Endothelial cell of umbilical vein (primary cell): ENCODE data around the gene CST1. TPM values are rescaled to one million over a fixed set of nuclear protein-coding genes. Genes with fewer than 3 reads are reported as not detected.

Experiments
- BruUV-seq: library from RNA; stranded (reverse); fragments of 400-500 nt; replicated peaks from 2 replicates; lab custom pipeline; 2021; lab: Mats Ljungman, UMichigan
- CTCF ChIA-PET: fragments of 300-600, 350-600 bp; sonication (Branson Sonifier 250); formaldehyde crosslinking; loops from one replicate; lab custom pipeline; 2021; ENCODE audit warnings: antibody characterized with exemption, inconsistent platforms; lab: Charles Lee
- POLR2A ChIA-PET: fragments of 300-600, 350-600 bp; sonication (Branson Sonifier 250); formaldehyde crosslinking; loops from one replicate; lab custom pipeline; 2021; ENCODE audit warnings: antibody characterized with exemption, inconsistent platforms; lab: Charles Lee
- DNase-seq: peaks from one replicate; pipeline ENCODE4 v3.0.0-alpha.2; 2011; ENCODE audit warnings: low read depth, low spot score
- FAIRE-seq: peaks from 2 replicates; lab custom pipeline; 2011; peaks lifted over from hg19 to GRCh38; lab: Jason Lieb, UNC
- H2AFZ ChIP-seq: 2 replicates; pipeline ENCODE4 v1.6.0; 2012; ENCODE audit warnings: low read depth, low read length, control low read depth, inconsistent platforms
- H3K27ac ChIP-seq: 2 replicates; pipeline ENCODE4 v1.5.1; 2011; ENCODE audit warnings: low read depth, mild to moderate bottlenecking, control low read depth, low read length, moderate library complexity; ENCODE audit not compliant: insufficient read depth
- H3K27me3 ChIP-seq, 2 experiments: 2 replicates each; pipeline versions ENCODE4 v1.6.0 to v1.6.1; 2011; ENCODE audit warnings: low read length in 2 of 2, mixed read lengths in 1 of 2; ENCODE audit not compliant: control insufficient read depth in 2 of 2, insufficient read depth in 2 of 2
- H3K36me3 ChIP-seq, 2 experiments: 2 replicates in 1 of 2; 3 replicates in 1 of 2; pipeline ENCODE4 v1.5.1; 2011; ENCODE audit warnings: low read length in 2 of 2, mild to moderate bottlenecking in 1 of 2, moderate library complexity in 1 of 2; ENCODE audit not compliant: control insufficient read depth in 2 of 2, insufficient read depth in 2 of 2; ENCODE audit errors: extremely low read depth in 1 of 2
- H3K4me1 ChIP-seq: 3 replicates; pipeline ENCODE4 v1.5.1; 2011; ENCODE audit warnings: mild to moderate bottlenecking, low read length; ENCODE audit not compliant: control insufficient read depth, insufficient read depth; ENCODE audit errors: extremely low read depth
- H3K4me2 ChIP-seq: 2 replicates; pipeline ENCODE4 v1.6.1; 2011; ENCODE audit warnings: low read length, control low read depth, mixed read lengths; ENCODE audit not compliant: insufficient read depth
- H3K4me3 ChIP-seq, 3 experiments: fragments of 200-600 bp in 1 of 3; sonication (generic), shearing (Covaris generic) in 1 of 3; replicated peaks in 1 of 3; 2 replicates each; pipeline ENCODE4 v1.5.1; 2011 to 2016; ENCODE audit warnings: control low read depth in 3 of 3, low read length in 3 of 3, mild to moderate bottlenecking in 2 of 3, inconsistent platforms in 1 of 3, low read depth in 1 of 3, moderate library complexity in 1 of 3; ENCODE audit not compliant: insufficient read depth in 1 of 3
- H3K79me2 ChIP-seq: 2 replicates; pipeline ENCODE4 v1.6.0; 2012; ENCODE audit warnings: low read length, inconsistent platforms; ENCODE audit not compliant: control insufficient read depth, insufficient read depth
- H3K9ac ChIP-seq: replicated peaks from 2 replicates; pipeline ENCODE3; 2011; ENCODE audit warnings: low read length, control low read depth; ENCODE audit not compliant: insufficient read depth; ENCODE audit errors: extremely low read depth
- H3K9me1 ChIP-seq: replicated peaks from 3 replicates; pipeline ENCODE4 v1.6.0; 2011; ENCODE audit warnings: mild to moderate bottlenecking, low read length; ENCODE audit not compliant: control insufficient read depth, insufficient read depth; ENCODE audit errors: extremely low read depth
- H3K9me3 ChIP-seq: replicated peaks from 2 replicates; pipeline ENCODE4 v1.5.1; 2012; ENCODE audit warnings: low read length, inconsistent platforms; ENCODE audit not compliant: control insufficient read depth, insufficient read depth
- H4K20me1 ChIP-seq: replicated peaks from 2 replicates; pipeline ENCODE3; 2011; ENCODE audit warnings: mild to moderate bottlenecking, low read length; ENCODE audit not compliant: control insufficient read depth, insufficient read depth; ENCODE audit errors: extremely low read depth
- EZH2 ChIP-seq: IDR thresholded peaks from 2 replicates; pipeline ENCODE4 v1.6.1; 2012; ENCODE audit warnings: borderline replicate concordance, low read depth, mild to moderate bottlenecking, moderate library complexity, low read length, inconsistent platforms; ENCODE audit not compliant: severe bottlenecking
- FOS ChIP-seq: IDR thresholded peaks from 2 replicates; pipeline ENCODE4 v1.6.1; 2011; ENCODE audit warnings: mild to moderate bottlenecking, low read length, moderate library complexity, borderline replicate concordance; ENCODE audit not compliant: insufficient read depth
- GATA2 ChIP-seq: IDR thresholded peaks from 2 replicates; pipeline ENCODE4 v1.7.0; 2011; ENCODE audit warnings: low read depth, mild to moderate bottlenecking, moderate library complexity, mixed read lengths, low read length; ENCODE audit not compliant: insufficient read length, insufficient read depth
- JUN ChIP-seq: IDR thresholded peaks from 2 replicates; pipeline ENCODE4 v1.6.1; 2011; ENCODE audit warnings: borderline replicate concordance, low read depth; ENCODE audit not compliant: insufficient read length, insufficient read depth
- MYC ChIP-seq: IDR thresholded peaks from one replicate; pipeline ENCODE4 v1.6.1; 2011; ENCODE audit warnings: mild to moderate bottlenecking, low read depth, low read length
- POLR2A ChIP-seq: IDR thresholded peaks from 2 replicates; pipeline ENCODE4 v1.6.1; 2012; ENCODE audit warnings: low read depth, mild to moderate bottlenecking, control low read depth, low read length
- POLR2AphosphoS5 ChIP-seq: IDR thresholded peaks from 2 replicates; pipeline ENCODE4 v1.6.1; 2012; ENCODE audit warnings: low read depth, mild to moderate bottlenecking, control low read depth, low read length, moderate library complexity; ENCODE audit not compliant: insufficient read depth
- dilution Hi-C: fragments of 300-500 bp; cut with MboI; formaldehyde crosslinking; loops from one replicate; pipeline ENCODE4 v1.15.0; 2019; ENCODE audit warnings: low sequenced_read_pairs; ENCODE audit not compliant: extremely low pct_ligation_motif_present
- intact Hi-C: fragments of 100-400 bp; cut with micrococcal nuclease; formaldehyde crosslinking; loops from one replicate; pipeline ENCODE4 v1.10.0; 2022
- polyA plus RNA-seq, 4 experiments: library from polyadenylated mRNA; depleted of rRNA in 3 of 4; stranded (reverse) in 3 of 4; unstranded in 1 of 4; fragments of >200 nt; gene quantifications; 2 replicates each; pipeline versions ENCODE4 v1.2.1 to v1.2.3, GENCODE V29; 2011 to 2012; ENCODE audit warnings: missing spikeins in 1 of 4
- total RNA-seq: library from RNA; stranded (reverse); gene quantifications from 2 replicates; pipeline ENCODE4 v1.2.3, GENCODE V29; 2021
- TF ChIP-seq, protein P1 (sequence below): IDR thresholded peaks from 2 replicates; pipeline ENCODE4 v1.6.1; 2011; ENCODE audit not compliant: insufficient read depth, insufficient read length
- TF ChIP-seq, protein P2 (sequence below), 2 donors: IDR thresholded peaks; 1 replicate in 1 of 2; 2 replicates in 1 of 2; pipeline ENCODE4 v1.5.1; 2011; ENCODE audit warnings: low read length in 2 of 2, mild to moderate bottlenecking in 2 of 2, moderate library complexity in 2 of 2, control low read depth in 1 of 2, inconsistent platforms in 1 of 2, low read depth in 1 of 2; ENCODE audit not compliant: insufficient read depth in 1 of 2; ENCODE audit errors: extremely low read depth in 1 of 2

The CST1 gene
- total and polyA plus RNA-seq, 2 donors (not counting 3 experiments of a cell fraction or from before 2014, with no cell fraction given): 0.19 to 2.2 TPM

DNA sequence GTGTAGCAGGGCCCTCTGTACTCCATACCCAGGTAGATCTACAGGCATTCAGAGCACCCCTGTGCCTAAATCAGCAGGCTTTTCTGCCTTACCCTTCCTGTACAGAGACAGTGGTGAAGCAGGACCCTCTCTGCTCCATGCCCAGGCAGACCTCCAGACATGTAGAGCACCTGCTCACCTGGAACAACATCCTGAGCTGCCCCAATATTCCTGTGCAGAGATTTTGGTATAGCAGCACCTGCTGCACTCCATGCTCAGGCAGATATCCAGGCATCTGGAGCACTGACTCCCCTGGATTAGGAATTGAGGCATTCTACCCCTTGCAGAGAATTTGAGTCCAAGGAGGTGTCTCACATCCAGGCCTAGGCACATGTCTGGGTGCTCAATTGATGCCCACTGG is 12.6 kb upstream of the CST1 start:
- FAIRE-seq (no peak), DNase-seq (no peak)
- H3K27me3 ChIP-seq: peaks cover 0 to 6% of the 10 kb centered on the region in 2 experiments
- no peak overlapping the region for H3K4me3 ChIP-seq
- no peaks in the 10 kb centered on the region for H3K9me1 ChIP-seq
- H3K9me3 ChIP-seq: no peaks in the 10 kb centered on the region
- H4K20me1 ChIP-seq: no peaks in the 10 kb centered on the region
- H3K4me2 ChIP-seq: no peak overlapping the region
- no TSS peak for BruUV-seq
- no peak overlapping the region for H3K27ac ChIP-seq
- no peaks in the 10 kb centered on the region for H3K4me1 ChIP-seq
- no peaks in the 10 kb centered on the region for H3K79me2 ChIP-seq
- ChIA-PET CTCF (no interaction called here), POLR2A (no interaction called here)
- dilution Hi-C loops: no loop called here
- H3K36me3 ChIP-seq: no peaks in the 10 kb centered on the region
- intact Hi-C loops: no loop called here
- H3K9ac ChIP-seq: no peak overlapping the region
- H2AFZ ChIP-seq: no peak overlapping the region
- no peak for TF ChIP-seq POLR2A
- TF ChIP-seq FOS: no peak
- TF ChIP-seq GATA2: no peak
- TF ChIP-seq JUN: no peak
- TF ChIP-seq, protein P1, sequence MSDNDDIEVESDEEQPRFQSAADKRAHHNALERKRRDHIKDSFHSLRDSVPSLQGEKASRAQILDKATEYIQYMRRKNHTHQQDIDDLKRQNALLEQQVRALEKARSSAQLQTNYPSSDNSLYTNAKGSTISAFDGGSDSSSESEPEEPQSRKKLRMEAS: no peak
- TF ChIP-seq, protein P2, sequence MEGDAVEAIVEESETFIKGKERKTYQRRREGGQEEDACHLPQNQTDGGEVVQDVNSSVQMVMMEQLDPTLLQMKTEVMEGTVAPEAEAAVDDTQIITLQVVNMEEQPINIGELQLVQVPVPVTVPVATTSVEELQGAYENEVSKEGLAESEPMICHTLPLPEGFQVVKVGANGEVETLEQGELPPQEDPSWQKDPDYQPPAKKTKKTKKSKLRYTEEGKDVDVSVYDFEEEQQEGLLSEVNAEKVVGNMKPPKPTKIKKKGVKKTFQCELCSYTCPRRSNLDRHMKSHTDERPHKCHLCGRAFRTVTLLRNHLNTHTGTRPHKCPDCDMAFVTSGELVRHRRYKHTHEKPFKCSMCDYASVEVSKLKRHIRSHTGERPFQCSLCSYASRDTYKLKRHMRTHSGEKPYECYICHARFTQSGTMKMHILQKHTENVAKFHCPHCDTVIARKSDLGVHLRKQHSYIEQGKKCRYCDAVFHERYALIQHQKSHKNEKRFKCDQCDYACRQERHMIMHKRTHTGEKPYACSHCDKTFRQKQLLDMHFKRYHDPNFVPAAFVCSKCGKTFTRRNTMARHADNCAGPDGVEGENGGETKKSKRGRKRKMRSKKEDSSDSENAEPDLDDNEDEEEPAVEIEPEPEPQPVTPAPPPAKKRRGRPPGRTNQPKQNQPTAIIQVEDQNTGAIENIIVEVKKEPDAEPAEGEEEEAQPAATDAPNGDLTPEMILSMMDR (IDR thresholded peaks at IDR 0.05; ENCODE audit: extremely low read depth in 1 of 2, insufficient read depth in 1 of 2, low read depth in 1 of 2, low read length in 2 of 2): no peak
- TF ChIP-seq POLR2AphosphoS5: no peak
- no peak for TF ChIP-seq MYC
- TF ChIP-seq EZH2: no peak
